Stimulated activated CD4-positive, alpha-beta T cell treated with anti-CD3 and anti-CD28 coated beads, Interleukin-2, amount 100 ng/mL, for 24 hours (primary cell): Measurements from ENCODE around the gene SH2D1B.

ENCODE experiments used
- DNase-seq, 2 donors: peaks; one replicate each; pipeline ENCODE4 v3.0.0-alpha.2; 2020

The SH2D1B gene

DNA sequence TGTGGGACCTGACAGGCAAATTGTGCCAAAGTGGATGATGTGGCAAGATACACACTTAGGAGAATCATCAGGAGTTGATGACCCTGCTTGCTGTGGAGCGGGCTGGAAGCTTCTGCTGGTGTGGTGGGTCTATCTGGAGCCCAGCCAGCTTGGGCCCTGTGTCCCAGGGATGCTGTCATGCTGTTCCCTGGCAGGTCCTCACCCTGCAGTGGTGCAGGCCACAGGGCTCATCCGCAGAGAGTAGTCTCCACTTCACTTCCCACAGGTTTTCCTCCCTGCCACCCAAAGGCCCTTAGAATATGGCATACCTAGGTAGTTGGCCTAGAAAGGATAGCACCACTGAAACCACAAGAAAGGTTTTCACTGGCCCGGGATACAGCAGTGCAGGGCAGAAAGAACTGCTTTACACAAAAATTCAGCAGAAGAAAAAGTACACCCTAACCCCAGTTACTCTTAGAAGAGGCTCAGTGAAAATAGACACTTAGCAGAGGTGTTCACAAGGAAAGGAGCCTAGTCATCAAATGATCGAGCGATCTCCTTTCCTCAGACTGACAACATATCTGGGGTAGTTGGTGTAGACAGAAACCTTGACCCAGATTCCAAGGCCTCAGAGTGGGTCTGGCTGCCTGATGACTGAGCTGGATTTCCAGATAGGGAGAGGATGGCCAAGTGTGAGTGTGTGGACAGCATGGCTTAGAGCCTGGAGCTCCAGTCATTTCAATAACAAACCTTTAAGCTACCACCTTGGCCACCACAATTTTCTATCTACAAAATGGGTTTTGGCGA is 31.7 kb downstream of the SH2D1B start:
- DNase-seq: no peak

DNA sequence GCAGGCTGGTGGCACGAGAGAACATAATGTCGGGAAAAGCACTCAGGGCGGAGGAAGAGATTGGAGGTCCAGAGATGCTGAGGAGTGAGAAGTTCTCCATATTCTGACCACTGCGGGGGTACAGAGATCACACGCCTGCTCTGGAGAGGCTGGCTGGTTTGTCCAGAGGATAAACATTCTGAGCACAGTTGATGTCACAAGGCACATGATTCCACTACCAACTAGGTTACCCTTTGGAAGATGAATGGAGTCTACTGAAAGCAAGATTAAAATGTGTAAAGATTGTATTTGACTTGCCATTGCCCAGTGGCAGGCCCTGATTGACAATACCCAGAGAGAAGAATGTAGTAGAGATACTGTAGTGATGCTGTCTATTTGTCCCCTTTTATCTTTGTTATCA is 35.2 kb downstream of the SH2D1B start, which contains the start of gene SPATA46:
TSS of gene SPATA46 (minus strand) at position 164 of the 400 bp plus-strand sequence. CDS start at position 100, 64 bp downstream.
- no peak for DNase-seq

DNA sequence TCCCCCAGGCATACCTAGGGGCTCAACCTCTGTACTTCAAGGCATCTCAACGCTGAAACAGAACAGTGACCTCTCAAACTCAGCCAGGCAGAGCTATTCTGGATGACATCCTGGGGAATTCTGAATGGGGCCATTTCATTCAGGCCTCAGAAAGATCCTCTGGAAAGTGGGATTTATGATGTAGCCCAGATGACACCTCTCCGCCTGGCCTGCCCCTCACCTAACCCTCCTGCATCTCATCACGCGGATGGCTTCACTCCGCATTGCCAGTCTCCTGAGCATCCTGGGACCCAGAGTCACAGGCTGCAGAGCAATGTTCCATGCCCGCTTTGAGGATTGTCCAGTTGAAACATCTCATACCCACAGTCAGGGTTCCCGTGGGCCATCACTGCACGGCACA is 36.5 kb downstream of the SH2D1B start:
- no peak for DNase-seq

DNA sequence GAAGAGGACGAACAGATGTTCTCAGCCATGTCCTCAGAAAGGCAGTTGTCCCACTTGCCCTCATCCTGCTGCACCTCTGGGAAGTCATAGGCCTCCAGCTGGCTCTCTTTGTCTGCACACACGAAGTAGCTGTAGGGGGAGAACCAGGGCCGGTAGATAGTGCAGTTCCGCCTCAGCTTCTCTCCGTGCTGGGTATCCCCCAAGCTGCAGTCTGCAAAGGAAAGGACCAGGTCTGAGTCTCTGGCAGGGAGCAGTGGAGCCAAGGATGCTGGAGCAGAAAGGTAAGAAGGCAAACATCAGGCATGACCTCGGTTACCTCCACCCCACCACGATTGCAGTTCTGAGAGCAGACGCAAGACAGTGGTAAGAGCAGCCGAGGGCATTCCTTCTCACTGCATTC is 37.5 kb downstream of the SH2D1B start:
- no peak for DNase-seq

DNA sequence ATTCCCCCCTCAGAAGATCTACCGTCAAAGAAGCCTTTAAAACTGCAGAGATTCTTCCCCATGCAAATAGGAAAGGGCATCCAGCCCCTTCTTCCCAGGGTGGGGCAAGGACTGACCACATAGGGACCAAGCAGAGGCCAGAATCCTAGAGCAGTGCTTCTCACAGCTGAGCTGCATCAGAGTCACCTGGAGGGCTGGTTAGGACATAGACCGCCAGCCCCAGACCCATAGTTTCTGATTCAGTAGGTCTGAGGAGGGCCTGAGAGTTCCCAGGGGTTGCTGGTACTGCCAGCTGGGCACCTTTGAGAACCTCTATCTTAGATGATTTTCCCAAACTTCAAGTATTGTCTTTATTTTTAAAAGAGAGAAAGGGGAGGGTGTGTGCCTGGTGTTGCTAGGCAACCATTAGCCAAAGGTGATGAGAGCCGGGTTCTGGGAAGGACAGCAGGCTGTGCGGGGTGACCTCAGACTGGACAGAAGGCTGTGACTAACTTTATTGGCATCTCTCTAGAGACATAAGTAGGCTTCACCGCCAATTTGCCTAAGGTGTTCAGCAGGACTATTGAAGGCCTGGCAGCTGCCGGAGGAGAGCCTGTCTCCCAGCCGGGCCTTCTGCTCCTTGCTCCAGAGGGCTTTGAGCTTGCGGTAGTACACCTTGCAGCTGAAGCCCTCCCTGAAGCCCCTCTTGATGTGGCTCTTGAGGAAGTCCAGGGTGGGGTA is 38.2 kb downstream of the SH2D1B start:
- DNase-seq: no peak

DNA sequence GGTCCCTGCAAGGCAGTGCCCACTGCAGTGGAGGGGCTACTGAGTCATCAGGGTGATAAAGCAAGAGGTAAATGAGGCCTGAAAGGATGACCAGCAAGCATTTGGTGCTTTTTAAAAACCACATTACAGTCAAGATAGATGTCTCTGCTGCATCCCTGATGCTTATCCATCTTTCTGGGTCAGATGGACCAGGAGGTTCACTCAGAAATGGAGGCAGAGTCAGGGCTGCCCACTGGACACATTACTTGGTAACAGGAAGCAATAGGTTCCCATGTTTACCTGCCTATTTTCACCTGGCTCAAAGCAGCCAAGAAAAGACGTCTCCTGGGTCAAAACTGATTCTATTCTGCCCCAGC is 38.9 kb downstream of the SH2D1B start:
- DNase-seq: no peak

DNA sequence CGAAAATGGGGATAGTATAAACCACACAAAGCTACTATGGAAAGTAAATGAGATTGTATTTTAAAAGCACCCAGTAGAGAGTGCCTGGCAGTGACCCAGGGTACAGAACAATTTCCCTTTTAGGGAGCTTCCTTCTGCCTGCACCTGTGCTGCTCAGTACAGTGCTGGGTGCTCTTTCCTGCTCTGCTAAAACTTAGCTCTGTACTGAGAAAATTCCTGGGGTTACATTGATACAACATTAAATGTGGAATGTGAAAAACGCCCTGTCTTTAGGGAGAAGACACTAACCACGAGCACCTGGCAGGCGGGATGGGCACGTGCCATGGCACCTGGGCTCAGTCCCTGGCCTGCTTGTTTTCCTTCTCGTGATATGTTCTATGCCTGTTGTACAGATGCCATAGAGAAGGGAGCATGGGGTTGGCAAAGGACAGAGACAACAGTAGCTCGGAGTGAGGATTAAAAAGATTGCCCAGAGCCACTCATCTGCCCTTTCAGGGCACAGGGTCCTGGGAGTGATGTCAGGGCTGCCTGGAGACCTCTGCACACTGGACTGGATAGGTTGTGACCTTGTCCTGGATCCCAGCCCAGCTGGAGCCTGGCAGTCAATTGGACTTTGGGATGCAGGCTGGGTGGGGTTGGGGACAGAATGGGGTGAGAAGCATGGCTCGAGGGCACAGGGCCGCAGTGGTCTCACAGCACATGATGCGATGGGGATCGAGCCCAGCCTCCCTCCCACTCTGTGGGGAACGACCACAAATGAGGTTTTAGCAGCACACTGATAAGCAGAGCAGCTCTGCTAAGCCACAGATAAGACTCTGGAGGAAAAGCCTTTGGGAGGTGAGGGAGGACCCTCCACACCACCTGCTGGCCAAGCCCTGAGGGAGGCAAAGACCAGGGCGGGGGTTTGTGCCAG is 39.5 kb downstream of the SH2D1B start:
- DNase-seq: no peak

DNA sequence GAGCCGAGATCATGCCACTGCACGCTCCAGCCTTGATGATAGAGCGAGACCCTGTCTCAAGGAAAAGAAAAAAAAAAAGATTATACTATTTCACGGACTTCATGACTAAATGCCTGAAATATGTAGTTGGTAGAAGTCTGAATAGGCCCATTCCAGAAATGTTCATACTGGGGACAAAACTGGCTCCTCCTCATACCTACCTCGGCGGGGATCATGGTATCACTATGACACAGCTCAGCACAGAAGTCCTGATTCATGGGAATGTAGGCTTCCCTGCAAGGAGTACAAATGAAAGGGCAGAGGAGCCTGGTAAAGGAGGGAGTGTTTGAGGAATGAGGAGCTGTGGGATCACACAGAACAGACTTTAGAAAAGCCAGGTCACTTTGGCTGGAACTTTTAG is 40.3 kb downstream of the SH2D1B start:
- no peak for DNase-seq

DNA sequence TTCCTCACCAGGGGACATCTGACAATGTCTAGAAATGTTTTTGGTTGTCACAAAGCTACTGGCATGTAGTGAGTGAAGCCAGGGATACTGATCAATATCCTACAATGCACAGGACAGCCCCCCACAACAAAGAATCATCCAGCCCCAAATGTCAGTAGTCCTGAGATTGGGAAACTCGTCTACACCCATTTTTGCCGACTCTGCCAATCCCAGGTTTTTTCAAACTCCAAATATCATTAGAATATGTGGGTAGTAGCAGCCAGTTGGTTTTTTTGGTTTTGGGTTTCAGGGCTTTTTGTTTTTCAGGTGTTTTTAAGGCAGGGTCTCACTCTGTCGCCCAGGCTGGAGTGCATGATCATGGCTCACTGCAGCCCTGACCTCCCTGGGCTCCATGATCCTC is 41.2 kb downstream of the SH2D1B start:
- DNase-seq: no peak

DNA sequence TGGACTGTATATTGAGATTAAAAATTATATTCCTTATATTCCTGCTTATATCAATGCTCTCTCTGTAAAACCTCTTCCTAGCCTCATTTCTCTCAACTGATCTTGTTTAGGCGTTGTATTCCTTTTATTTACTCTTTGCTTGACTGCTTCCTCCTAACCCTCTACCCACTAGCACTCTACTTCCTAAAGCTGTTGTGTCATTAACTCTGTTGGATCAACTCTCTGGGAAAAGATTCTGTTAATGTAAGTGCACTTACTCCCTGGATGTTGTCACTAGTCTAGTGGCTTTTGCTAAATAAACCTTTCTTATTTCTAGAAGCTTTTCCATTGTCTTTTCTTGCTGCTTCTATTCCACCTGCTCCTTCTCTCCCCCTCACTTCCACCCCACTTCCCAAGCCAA is 41.8 kb downstream of the SH2D1B start:
- no peak for DNase-seq

DNA sequence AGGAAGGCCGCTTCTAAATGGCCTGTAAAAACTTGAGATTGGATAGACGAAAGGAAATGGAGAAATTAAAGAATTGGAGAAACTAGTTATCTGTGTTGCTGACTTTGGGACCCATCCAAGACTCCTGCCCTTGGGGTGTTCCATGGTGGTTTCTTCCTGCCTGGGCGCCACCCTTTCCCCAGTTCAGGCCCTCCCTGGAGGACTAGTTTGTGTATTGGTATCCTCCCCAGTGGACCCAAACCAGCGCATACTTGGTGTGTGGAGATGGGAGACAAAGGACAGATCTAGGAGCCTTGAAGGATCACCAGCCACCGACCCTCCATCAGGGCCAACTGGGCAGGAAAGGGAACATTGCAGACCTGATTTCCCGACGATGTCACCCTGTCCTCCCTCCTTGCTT is 42.4 kb downstream of the SH2D1B start:
- no peak for DNase-seq

DNA sequence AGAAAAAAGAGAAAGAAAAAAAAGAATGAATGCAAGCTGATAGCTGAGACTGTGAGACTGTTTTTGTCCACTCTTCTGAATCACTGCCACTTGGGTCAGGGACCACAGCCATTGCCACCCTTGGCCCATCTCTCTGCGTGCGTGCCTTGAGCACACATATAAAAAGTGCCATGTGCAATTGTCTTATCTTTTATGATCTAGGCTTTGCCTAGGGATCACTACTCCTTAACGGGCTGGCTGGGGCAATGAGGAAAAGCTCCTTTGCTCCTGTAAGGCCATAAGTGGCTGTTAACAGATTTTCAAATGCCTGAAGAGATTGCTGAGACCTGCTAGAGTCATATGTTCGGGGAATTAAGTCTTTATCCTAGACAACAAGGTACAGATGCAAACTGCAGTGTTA is 43.5 kb downstream of the SH2D1B start:
- DNase-seq: no peak

DNA sequence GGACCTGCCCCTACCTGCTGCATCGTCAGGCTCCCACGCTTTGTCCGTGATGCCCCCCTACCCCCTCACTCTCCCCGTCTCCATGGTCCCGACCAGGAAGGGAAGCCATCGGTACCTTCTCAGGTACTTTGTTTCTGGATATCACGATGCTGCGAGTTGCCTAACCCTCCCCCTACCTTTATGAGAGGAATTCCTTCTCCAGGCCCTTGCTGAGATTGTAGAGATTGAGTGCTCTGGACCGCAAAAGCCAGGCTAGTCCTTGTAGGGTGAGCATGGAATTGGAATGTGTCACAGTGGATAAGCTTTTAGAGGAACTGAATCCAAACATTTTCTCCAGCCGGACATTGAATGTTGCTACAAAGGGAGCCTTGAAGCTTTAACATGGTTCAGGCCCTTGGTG is 44.2 kb downstream of the SH2D1B start:
- DNase-seq: no peak

DNA sequence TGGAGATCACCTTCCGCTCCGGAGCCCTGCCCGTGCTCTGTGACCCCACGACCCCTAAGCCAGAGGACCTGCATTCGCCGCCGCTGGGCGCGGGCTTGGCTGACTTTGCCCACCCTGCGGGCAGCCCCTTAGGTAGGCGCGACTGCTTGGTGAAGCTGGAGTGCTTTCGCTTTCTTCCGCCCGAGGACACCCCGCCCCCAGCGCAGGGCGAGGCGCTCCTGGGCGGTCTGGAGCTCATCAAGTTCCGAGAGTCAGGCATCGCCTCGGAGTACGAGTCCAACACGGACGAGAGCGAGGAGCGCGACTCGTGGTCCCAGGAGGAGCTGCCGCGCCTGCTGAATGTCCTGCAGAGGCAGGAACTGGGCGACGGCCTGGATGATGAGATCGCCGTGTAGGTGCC is 44.9 kb downstream of the SH2D1B start:
- no peak for DNase-seq

DNA sequence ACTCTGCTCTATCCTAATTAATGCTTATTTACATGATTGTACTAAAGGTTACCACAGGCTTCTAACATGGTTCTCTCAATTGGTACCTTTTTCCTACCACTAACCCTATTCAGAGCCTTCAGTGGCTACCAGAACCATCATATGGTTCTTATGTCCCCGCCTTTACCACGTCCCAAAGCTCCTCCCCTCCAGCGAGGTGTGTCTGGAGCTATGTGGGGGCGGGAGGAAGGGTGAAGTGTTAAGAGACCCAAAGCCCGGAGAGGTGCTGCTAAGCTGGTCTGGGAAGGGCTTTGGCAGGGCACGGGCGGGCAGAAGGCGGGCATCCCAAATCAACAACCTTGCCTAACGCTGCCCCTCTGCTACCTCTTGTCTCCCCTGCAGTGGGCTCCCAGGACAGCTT is 45.3 kb downstream of the SH2D1B start:
- DNase-seq: no peak

DNA sequence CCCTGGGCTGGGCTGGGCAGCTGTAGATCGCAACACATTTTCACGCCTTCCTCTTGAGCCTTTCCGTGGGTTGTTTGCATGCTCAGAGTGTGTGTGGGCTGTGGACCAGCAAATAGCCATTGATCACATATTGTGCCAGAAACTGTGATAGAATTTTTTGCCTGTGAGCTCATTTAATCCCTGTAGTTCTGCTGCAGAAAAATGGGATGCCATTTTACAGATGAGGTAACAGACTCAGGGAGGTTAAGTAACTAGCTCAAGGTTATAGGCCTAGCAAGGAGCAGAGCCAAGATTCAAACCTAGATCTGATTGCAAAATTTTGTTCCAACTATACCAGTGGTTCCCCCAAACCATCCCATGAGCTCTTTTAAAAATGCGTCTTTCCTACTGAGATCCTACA is 45.8 kb downstream of the SH2D1B start:
- DNase-seq: no peak

DNA sequence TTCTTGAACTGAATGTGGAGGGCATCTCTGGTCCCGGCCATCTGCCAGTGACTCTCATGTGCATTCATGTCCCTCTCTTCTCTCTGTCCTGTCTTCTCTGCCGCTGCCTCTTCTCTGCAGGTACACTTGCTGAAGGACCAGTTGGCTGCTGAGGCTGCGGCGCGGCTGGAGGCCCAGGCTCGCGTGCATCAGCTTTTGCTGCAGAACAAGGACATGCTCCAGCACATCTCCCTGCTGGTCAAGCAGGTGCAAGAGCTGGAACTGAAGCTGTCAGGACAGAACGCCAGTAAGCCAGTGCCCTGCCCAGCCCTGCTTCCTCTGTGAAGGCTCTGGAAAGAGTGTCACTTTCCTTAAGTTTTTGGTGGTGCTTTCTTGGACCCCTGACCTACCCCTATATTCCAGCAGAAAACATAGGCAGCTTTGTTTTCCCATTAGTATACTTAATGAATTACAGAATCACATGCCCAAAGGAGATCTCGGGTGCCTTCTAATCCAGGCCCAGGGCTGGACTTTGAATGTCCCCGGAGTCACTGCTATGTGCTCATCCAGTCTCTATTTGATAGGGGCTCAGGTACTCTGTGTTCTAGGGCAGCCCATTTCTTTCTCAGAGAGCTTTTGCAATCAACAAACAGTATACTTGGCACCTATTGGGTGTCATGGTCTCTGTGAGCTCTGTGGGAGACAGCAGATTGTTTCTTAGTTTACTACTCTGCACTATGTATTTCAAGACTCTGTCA is 46.5 kb downstream of the SH2D1B start:
- DNase-seq: no peak

DNA sequence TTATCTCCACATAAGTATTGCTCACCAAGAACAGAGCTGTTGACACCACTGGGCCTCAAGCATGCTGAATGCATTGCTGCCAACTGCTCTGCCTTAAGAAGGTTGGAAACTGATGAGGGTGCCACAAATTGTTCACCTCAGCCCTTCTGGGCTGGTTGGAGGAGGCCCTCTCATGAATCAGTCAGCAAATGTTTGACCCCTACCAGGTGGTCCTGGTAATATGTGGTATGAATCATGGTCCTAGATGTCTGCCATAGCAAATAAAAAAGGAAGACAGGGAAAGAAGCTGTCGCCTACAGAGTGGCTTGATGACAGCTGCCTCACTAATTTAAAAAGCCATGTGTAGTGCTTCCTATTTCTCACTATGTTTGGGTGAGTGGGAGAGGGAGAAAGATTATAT is 47.4 kb downstream of the SH2D1B start:
- DNase-seq: no peak

DNA sequence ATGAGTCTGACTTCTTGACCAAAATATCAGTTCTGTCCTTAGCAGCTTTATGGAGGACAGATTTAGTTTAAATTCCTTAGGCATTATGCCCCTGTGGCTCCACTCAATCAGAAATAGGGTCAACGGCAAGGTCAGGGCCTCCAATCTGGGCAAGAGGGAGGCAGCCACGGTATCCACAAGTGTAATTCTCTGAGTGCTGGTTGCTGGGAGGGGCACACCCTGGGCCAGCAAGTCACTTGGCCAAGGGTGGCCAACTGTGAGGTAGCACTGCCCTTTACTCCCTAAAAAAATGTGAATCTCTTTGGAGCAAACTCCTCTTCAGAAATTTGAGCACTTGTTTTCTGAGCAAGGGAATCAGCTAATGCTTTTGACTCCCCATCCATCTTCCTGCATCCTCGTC is 48.1 kb downstream of the SH2D1B start:
- no peak for DNase-seq

DNA sequence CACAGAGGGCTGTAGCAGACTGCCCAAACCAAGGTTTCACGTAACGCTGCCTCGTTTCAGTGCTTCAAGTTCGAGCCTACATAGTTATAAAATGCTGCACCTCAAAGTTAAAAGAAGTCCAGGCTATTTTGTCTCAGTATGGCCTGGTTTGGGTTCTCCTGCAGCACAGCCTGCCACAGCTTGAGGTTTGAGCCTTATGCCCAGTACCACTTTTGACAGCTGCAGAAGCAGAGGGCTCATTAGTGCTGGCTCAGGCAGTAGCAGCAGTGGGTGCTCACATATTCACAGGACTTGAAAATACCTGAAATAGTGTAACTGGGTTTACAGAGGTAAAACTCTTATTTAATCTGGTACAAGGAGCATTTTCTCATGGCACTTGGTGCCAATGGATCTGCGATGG is 50.6 kb downstream of the SH2D1B start:
- no peak for DNase-seq

DNA sequence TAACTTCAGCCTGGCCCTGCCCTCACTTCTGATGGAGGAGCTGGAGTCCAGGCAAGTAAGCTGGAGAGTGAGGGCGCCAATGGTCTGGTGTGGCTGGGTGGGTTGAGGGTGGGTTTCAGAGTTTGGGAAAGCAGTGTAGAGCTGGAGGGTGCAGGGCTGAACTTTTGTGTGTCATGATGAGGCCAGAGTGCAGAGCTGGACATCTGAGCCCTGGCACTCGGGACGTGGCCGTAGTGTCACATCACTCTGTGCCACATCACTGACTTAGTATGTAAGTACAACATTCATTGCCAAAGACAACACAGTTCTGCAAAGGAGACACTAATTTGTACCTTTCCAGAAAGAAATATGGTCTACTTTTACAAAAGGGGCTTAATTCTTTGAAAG is 51.1 kb downstream of the SH2D1B start:
- DNase-seq: no peak

DNA sequence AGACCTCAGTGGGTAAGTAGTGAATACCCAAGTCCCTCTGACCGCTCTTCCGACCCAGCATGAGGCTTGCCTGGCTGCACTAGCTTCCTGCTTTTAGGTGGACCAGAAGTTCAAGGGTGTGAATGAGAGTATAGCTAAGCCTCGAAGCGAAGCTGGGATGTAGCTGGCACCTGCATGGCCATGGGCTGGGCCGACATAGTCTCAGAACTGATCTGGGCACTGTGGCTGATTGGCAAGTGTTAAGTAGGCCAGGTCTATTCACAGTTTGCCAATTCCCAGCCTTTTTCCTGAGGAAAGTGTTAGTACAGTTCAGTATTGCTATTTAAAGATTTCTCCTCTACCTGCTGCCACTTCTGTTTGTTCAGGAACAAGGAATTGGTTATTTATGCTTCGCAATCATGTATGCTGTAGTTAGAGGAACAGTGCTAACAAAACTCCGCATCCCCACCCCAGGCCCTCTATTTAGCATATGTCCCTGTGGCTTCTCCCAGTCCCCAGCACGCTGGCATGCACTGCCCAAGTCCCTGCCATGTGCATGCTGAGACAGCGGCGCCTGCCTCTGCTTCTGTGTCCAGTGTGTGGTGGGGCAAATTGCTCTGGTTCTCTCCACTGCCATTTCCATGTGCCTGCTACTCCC is 51.6 kb downstream of the SH2D1B start:
- DNase-seq: no peak
